ENCODE data around the gene BEST1. TPM values are rescaled to one million over a fixed set of nuclear protein-coding genes. Genes with fewer than 3 reads are reported as not detected.

Gene BEST1
- total and polyA plus RNA-seq, 2 of the 13 experiments (the other 11 are each of a cell fraction or from before 2014, with no cell fraction given): 0.09 to 0.65 TPM

DNA sequence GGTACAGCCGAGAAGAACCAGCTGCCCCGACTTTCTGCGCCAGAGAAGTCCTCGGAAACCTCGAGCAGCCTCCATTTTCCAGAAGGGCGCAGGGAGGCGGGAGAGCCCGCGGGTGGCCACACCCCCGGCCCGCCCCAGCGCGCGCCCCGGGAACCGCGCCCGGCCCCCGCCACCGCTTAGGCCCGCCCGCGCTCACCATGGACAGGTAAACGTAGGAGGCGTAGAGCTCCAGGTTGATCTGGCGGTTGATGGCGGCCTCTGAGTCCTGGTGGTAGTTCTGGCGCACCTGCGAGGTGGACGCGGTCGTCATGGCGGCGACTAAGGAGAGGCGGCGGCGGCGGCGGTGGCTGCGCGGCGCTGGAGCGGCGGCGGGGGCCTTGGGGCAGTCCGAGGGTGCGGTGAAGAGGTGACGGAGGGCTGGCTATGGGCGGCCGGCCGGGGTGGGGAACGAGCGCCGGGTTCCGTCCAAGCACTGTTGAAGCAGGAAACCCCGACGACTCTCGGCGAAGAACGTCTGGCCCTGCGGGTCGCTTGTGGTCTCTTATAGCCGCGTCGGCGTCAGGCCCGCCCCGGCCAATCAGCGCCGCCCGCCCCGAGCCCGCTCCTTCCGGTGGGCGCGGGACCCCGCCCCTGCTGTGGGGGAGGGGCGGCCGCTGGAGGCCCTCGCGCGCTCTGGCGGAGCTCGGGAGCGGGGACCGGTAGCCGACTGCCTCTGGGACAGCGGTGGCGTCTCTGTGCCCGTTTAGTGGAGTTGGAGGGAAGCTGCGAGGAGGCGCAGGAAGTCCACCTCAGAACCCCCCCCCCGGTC lies 17.2 kb downstream of the BEST1 start, which contains the start of gene FTH1 (continued):
- TF ChIP-seq MXI1 (IDR thresholded peaks at IDR 0.05; ENCODE audit: borderline replicate concordance, low read depth, low read length) (no peak), KLF11 (CRISPR knock-in tag; IDR thresholded peaks at IDR 0.05) (no peak), ZNF678 (CRISPR knock-in tag; IDR thresholded peaks at IDR 0.05) (no peak), ISL2 (CRISPR knock-in tag; IDR thresholded peaks at IDR 0.05) (peak; percentile 53; the same call in 1 of the 2 replicates), SNAI1 (CRISPR knock-in tag; IDR thresholded peaks at IDR 0.05; ENCODE audit: borderline replicate concordance) (no peak), NCOA5 (CRISPR knock-in tag; IDR thresholded peaks at IDR 0.05) (no peak), REXO4 (CRISPR knock-in tag; IDR thresholded peaks at IDR 0.05; ENCODE audit: borderline replicate concordance) (no peak), NBN (conservative IDR thresholded peaks at IDR 0.05) (no peak), RORA (CRISPR knock-in tag; IDR thresholded peaks at IDR 0.05) (no peak), ZNF562 (CRISPR knock-in tag; IDR thresholded peaks at IDR 0.05; ENCODE audit: borderline replicate concordance) (no peak), RFXAP (CRISPR knock-in tag; IDR thresholded peaks at IDR 0.05; ENCODE audit: borderline replicate concordance) (peak; percentile 84), NR3C1 (CRISPR knock-in tag; IDR thresholded peaks at IDR 0.05) (no peak), ZNF331 (CRISPR knock-in tag; IDR thresholded peaks at IDR 0.05) (peak; percentile 60), NFE2L1 (CRISPR knock-in tag; IDR thresholded peaks at IDR 0.05; ENCODE audit: borderline replicate concordance) (no peak), FOXA1 (IDR thresholded peaks at IDR 0.05) (no peak), FOXA1 (CRISPR knock-in tag; IDR thresholded peaks at IDR 0.05) (no peak)
- TF ChIP-seq, protein P1, sequence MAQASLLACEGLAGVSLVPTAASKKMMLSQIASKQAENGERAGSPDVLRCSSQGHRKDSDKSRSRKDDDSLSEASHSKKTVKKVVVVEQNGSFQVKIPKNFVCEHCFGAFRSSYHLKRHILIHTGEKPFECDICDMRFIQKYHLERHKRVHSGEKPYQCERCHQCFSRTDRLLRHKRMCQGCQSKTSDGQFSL (CRISPR knock-in tag; IDR thresholded peaks at IDR 0.05): peak; percentile 61; the same call in 1 of the 2 replicates
- TF ChIP-seq, protein P2, sequence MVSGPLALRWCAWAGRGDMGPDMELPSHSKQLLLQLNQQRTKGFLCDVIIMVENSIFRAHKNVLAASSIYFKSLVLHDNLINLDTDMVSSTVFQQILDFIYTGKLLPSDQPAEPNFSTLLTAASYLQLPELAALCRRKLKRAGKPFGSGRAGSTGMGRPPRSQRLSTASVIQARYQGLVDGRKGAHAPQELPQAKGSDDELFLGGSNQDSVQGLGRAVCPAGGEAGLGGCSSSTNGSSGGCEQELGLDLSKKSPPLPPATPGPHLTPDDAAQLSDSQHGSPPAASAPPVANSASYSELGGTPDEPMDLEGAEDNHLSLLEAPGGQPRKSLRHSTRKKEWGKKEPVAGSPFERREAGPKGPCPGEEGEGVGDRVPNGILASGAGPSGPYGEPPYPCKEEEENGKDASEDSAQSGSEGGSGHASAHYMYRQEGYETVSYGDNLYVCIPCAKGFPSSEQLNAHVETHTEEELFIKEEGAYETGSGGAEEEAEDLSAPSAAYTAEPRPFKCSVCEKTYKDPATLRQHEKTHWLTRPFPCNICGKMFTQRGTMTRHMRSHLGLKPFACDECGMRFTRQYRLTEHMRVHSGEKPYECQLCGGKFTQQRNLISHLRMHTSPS (CRISPR knock-in tag; IDR thresholded peaks at IDR 0.05; ENCODE audit: low read depth): no peak
- TF ChIP-seq, protein P3, sequence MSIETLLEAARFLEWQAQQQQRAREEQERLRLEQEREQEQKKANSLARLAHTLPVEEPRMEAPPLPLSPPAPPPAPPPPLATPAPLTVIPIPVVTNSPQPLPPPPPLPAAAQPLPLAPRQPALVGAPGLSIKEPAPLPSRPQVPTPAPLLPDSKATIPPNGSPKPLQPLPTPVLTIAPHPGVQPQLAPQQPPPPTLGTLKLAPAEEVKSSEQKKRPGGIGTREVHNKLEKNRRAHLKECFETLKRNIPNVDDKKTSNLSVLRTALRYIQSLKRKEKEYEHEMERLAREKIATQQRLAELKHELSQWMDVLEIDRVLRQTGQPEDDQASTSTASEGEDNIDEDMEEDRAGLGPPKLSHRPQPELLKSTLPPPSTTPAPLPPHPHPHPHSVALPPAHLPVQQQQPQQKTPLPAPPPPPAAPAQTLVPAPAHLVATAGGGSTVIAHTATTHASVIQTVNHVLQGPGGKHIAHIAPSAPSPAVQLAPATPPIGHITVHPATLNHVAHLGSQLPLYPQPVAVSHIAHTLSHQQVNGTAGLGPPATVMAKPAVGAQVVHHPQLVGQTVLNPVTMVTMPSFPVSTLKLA (IDR thresholded peaks at IDR 0.05): no peak
- TF ChIP-seq, protein P4, sequence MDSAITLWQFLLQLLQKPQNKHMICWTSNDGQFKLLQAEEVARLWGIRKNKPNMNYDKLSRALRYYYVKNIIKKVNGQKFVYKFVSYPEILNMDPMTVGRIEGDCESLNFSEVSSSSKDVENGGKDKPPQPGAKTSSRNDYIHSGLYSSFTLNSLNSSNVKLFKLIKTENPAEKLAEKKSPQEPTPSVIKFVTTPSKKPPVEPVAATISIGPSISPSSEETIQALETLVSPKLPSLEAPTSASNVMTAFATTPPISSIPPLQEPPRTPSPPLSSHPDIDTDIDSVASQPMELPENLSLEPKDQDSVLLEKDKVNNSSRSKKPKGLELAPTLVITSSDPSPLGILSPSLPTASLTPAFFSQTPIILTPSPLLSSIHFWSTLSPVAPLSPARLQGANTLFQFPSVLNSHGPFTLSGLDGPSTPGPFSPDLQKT (CRISPR knock-in tag; IDR thresholded peaks at IDR 0.05; ENCODE audit: borderline replicate concordance): peak; percentile 8; the same call in 1 of the 2 replicates
- TF ChIP-seq, protein P5, sequence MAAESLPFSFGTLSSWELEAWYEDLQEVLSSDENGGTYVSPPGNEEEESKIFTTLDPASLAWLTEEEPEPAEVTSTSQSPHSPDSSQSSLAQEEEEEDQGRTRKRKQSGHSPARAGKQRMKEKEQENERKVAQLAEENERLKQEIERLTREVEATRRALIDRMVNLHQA (CRISPR knock-in tag; IDR thresholded peaks at IDR 0.05): no peak
- TF ChIP-seq, protein P6, sequence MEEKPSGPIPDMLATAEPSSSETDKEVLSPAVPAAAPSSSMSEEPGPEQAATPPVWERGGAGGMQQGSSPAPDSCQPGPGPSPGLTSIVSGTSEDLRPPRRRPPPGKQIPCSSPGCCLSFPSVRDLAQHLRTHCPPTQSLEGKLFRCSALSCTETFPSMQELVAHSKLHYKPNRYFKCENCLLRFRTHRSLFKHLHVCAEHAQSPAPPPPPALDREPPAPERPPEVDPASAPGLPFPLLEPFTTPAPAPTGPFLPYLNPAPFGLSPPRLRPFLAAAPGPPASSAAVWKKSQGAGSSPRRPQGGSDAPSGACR (CRISPR knock-in tag; IDR thresholded peaks at IDR 0.05): no peak
- TF ChIP-seq, protein P7, sequence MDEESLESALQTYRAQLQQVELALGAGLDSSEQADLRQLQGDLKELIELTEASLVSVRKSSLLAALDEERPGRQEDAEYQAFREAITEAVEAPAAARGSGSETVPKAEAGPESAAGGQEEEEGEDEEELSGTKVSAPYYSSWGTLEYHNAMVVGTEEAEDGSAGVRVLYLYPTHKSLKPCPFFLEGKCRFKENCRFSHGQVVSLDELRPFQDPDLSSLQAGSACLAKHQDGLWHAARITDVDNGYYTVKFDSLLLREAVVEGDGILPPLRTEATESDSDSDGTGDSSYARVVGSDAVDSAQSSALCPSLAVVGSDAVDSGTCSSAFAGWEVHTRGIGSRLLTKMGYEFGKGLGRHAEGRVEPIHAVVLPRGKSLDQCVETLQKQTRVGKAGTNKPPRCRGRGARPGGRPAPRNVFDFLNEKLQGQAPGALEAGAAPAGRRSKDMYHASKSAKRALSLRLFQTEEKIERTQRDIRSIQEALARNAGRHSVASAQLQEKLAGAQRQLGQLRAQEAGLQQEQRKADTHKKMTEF (CRISPR knock-in tag; IDR thresholded peaks at IDR 0.05): peak; percentile 64; the same call in 1 of the 2 replicates
